Lower leg skin (tissue), 4 donors: Measurements from ENCODE around the gene RGS8. TPM values are rescaled to one million over a fixed set of nuclear protein-coding genes. Genes with fewer than 3 reads are reported as not detected.

ENCODE experiments used
- DNase-seq, 2 donors: peaks; one replicate each; pipeline ENCODE4 v3.0.0-alpha.2; 2019; ENCODE audit warnings: low spot score in 2 of 2
- H3K4me3 ChIP-seq: fragments of 200-600 bp; sonication (generic); 2 replicates; pipeline ENCODE4 v1.5.1; 2017; ENCODE audit warnings: mild to moderate bottlenecking, low read depth; ENCODE audit not compliant: poor library complexity, severe bottlenecking
- CTCF ChIP-seq, 3 donors: fragments of 450-650 bp; IDR thresholded peaks; one replicate each; pipeline ENCODE4 v1.5.1; 2016; ENCODE audit warnings: antibody characterized with exemption in 3 of 3, mild to moderate bottlenecking in 3 of 3, moderate library complexity in 2 of 3
- POLR2A ChIP-seq, 2 donors: fragments of 450-650 bp; IDR thresholded peaks; one replicate each; pipeline ENCODE4 v1.6.1; 2016 to 2017; ENCODE audit warnings: antibody characterized with exemption in 2 of 2, mild to moderate bottlenecking in 1 of 2, moderate library complexity in 1 of 2
- WGBS, 2 donors: methylation state at CpG; one replicate each; pipeline ENCODE4 v1.1.5; 2018; 5-methylcytosine and 5-hydroxymethylcytosine counted together
- intact Hi-C: fragments of 100-400 bp; cut with DNase I; formaldehyde crosslinking; loops from one replicate; pipeline ENCODE4 v1.15.0; 2023; ENCODE audit warnings: low total_unique reads
- total RNA-seq, 4 donors: library from RNA; depleted of rRNA; stranded (reverse); fragments of >200 nt; gene quantifications; one replicate each; pipeline ENCODE4 v1.1.0, GENCODE V29; 2016

The RGS8 gene
- total RNA-seq, 4 donors from 2014 or later: not detected

- intact Hi-C loops: no loop called here
These were observed 20.1 kb downstream of the RGS8 start for GRCh38 chr1:182664296-182664695.

GRCh38 chr1:182662956-182663355, 21.4 kb downstream of the RGS8 start:
- 76 to 77% methylated on average over 3 of the region's 3 CpGs for WGBS, 2 donors
- no peak for DNase-seq
- TF ChIP-seq POLR2A (IDR thresholded peaks at IDR 0.05) (no peak), CTCF (IDR thresholded peaks at IDR 0.05) (no peak)
- no peak overlapping the region for H3K4me3 ChIP-seq
- intact Hi-C loops: no loop called here

More at GRCh38 chr1:182664296-182664695, 20.1 kb downstream of the RGS8 start:
- 70 to 76% methylated on average over 3 of the region's 3 CpGs for WGBS, 2 donors
- H3K4me3 ChIP-seq: no peak overlapping the region
- TF ChIP-seq POLR2A (IDR thresholded peaks at IDR 0.05): no peak
- no peak for TF ChIP-seq CTCF (IDR thresholded peaks at IDR 0.05)
- no peak for DNase-seq

GRCh38 chr1:182662121-182662890, 22.1 kb downstream of the RGS8 start:
- 77% methylated on average over 7 of the region's 7 CpGs for WGBS, 2 donors
- intact Hi-C loops: no loop called here
- H3K4me3 ChIP-seq: no peak overlapping the region
- no peak for DNase-seq
- TF ChIP-seq POLR2A (IDR thresholded peaks at IDR 0.05) (no peak), CTCF (IDR thresholded peaks at IDR 0.05) (no peak)

GRCh38 chr1:182658055-182658454, 26.3 kb downstream of the RGS8 start:
- no peak for DNase-seq
- intact Hi-C loops: no loop called here
- TF ChIP-seq POLR2A (IDR thresholded peaks at IDR 0.05): no peak
- no peak for TF ChIP-seq CTCF (IDR thresholded peaks at IDR 0.05)
- H3K4me3 ChIP-seq: no peak overlapping the region

- DNase-seq: no peak
- intact Hi-C loops: no loop called here
- no peak overlapping the region for H3K4me3 ChIP-seq
- 85 to 91% methylated on average over 4 of the region's 4 CpGs for WGBS, 2 donors
- no peak for TF ChIP-seq CTCF (IDR thresholded peaks at IDR 0.05)
- TF ChIP-seq POLR2A (IDR thresholded peaks at IDR 0.05): no peak
These were observed 27.5 kb downstream of the RGS8 start for GRCh38 chr1:182656842-182657397.
